ENCODE results near the gene WDR89. TPM values are rescaled to one million over a fixed set of nuclear protein-coding genes. Genes with fewer than 3 reads are reported as not detected.

WDR89 gene
- total RNA-seq, 2 donors from 2014 or later = 22.0 to 23.8 TPM

Other genes starting within 250 kb of the WDR89 start
- 10 to 100 TPM; 27.0 to 43.4 TPM for gene PPP2R5E, start 98.5 kb downstream of the WDR89 start, total RNA-seq
- 10 to 100 TPM in 1 of 2 donors, 1 to 10 TPM in 1; 7.7 to 11.1 TPM for gene SGPP1, start 86.2 kb upstream of the WDR89 start, total RNA-seq
- 10 to 100 TPM; 48.5 to 66.9 TPM for gene SYNE2, start 211.1 kb upstream of the WDR89 start, total RNA-seq

All from activated T-helper 17 cell treated with anti-CD3 and anti-CD28 coated beads, Interleukin-2, amount 50 U/mL, for 72 hours (primary cell).